GM12875 (cell line): ENCODE results near the gene MED27.

Source experiments
- H3K4me3 ChIP-seq: one replicate; pipeline ENCODE4 v1.5.1; 2011; ENCODE audit warnings: low read depth, low read length, control low read depth
- TF ChIP-seq, protein P1 (sequence below): IDR thresholded peaks from 2 replicates; pipeline ENCODE4 v1.5.1; 2011; ENCODE audit warnings: low read depth, mild to moderate bottlenecking, control low read depth, inconsistent platforms, low read length, moderate library complexity, borderline replicate concordance; ENCODE audit not compliant: insufficient read depth

MED27 gene

GRCh38 chr9:132037458-132037857 is 42.2 kb downstream of the MED27 start:
- H3K4me3 ChIP-seq = no peak overlapping the region
- TF ChIP-seq, protein P1, sequence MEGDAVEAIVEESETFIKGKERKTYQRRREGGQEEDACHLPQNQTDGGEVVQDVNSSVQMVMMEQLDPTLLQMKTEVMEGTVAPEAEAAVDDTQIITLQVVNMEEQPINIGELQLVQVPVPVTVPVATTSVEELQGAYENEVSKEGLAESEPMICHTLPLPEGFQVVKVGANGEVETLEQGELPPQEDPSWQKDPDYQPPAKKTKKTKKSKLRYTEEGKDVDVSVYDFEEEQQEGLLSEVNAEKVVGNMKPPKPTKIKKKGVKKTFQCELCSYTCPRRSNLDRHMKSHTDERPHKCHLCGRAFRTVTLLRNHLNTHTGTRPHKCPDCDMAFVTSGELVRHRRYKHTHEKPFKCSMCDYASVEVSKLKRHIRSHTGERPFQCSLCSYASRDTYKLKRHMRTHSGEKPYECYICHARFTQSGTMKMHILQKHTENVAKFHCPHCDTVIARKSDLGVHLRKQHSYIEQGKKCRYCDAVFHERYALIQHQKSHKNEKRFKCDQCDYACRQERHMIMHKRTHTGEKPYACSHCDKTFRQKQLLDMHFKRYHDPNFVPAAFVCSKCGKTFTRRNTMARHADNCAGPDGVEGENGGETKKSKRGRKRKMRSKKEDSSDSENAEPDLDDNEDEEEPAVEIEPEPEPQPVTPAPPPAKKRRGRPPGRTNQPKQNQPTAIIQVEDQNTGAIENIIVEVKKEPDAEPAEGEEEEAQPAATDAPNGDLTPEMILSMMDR = no peak

- H3K4me3 ChIP-seq = no peak overlapping the region
- TF ChIP-seq, protein P1 = no peak
Measured at GRCh38 chr9:132036521-132036920, 43.1 kb downstream of the MED27 start.

DNA sequence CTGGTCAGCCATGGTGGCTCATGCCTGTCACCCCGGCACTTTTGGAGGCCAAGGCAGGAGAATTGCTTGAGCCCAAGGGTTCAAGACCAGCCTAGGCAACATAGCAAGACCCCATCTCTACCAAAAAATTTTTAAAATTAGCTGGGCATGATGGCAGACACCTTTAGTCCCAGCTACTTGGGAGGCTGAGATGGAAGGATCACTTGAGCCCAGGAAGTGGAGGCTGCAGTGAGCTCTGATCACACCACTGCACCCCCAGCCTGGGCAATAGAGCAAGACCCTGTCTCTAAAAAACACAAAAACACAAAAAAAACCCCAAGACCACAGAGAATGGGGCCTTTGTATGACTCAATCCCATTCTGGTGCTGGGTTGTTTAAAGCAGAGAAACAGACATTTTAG is 44.0 kb downstream of the MED27 start:
- TF ChIP-seq, protein P1 = no peak
- H3K4me3 ChIP-seq = no peak overlapping the region

DNA sequence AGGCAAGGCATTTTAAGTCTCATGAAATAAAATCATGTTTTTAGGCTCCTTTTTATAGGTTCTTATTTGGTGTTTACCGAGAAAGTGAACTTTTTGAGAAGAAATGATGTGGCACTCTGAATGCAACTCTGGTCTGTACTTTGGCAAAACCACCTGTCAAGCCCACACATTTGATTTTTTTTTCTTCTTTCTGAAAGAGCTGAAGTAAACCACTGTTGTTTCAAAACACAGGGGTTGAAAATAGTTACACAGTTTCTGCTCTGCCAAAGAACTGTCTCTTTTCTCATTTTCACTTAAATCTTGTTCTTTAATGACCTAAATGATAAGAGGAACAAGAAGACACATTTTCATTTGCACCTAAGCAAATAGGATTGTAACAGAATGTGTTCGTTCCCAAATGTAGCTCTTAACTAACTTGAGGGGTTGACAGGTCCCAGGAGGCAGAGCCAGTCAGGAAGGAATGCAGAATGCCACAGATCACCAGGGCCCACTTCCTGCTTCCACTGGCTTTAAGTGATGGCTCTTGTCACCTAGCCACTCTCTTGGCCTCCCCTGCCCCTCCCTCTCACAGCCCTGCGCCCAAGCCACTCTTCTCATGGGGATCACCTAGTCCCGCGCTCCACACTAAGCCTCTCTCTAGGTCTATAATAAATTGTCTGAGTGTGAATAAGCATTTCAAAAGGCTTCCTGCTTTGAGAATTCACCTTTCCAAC is 47.3 kb downstream of the MED27 start:
- TF ChIP-seq, protein P1 = no peak
- H3K4me3 ChIP-seq = no peak overlapping the region

DNA sequence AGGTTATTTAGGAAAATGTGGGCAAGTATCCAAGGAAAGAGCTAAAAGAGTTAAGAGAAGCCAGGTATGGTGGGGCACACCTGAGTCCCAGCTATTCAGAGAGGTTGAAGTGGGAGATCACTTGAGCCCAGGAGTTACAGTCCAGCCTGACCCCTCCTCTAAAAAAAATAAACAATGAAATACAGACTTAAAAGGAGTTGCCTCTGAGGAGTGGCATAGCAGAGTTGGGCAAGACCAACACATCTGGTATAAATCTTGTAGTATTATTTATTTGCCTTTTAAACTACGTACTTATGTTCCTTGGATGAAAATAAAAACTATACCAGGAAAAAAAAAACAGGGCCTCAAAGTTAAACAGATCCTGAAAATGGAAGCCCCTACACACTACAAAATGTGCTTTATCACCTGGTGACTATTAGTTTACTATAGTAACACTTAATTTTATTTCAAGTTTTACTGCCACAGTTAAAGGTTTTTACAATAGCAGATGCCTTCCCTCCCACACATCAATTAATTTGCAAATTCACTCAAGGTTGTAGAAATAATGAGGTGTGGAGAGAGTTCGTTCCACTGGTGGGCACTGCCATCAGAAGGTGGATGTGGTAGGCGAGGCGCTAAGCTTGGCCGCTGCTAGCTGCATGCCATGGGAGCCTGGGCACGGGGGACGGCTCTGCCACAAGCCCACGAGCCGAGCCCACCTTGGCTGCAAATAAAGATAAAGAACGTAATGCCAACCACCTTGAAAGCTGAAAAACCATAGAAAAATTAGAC is 48.0 kb downstream of the MED27 start:
- H3K4me3 ChIP-seq = no peak overlapping the region
- TF ChIP-seq, protein P1 = no peak

- TF ChIP-seq, protein P1 = no peak
Measured at GRCh38 chr9:132030626-132031325, 48.9 kb downstream of the MED27 start.

More at GRCh38 chr9:132030626-132031325, 48.9 kb downstream of the MED27 start:
- H3K4me3 ChIP-seq = no peak overlapping the region
